HepG2 (cell line): ENCODE data around the gene COG8. TPM values are rescaled to one million over a fixed set of nuclear protein-coding genes. Genes with fewer than 3 reads are reported as not detected.
A peak's percentile ranks its signal among the peaks of the same experiment; 100 is the strongest.

Source experiments
- BCL6 ChIP-seq: IDR thresholded peaks from 2 replicates; pipeline ENCODE4 v1.6.1; 2016; ENCODE audit warnings: missing genetic modification reagents, missing compliant biosample characterization
- DRAP1 ChIP-seq: IDR thresholded peaks from 2 replicates; pipeline ENCODE4 v1.6.1; 2016; ENCODE audit warnings: missing genetic modification reagents, missing compliant biosample characterization
- MIER2 ChIP-seq: IDR thresholded peaks from 2 replicates; pipeline ENCODE4 v1.6.1; 2016; ENCODE audit warnings: missing biosample characterization, missing genetic modification reagents
- NFAT5 ChIP-seq: sonication (generic); formaldehyde crosslinking; IDR thresholded peaks from 2 replicates; pipeline ENCODE4 v1.4.0; 2020; ENCODE audit warnings: missing genetic modification reagents
- RFXAP ChIP-seq: sonication (generic); formaldehyde crosslinking; IDR thresholded peaks from 2 replicates; pipeline ENCODE4 v1.4.0; 2020; ENCODE audit warnings: missing genetic modification reagents, borderline replicate concordance
- SP4 ChIP-seq: sonication (generic); formaldehyde crosslinking; IDR thresholded peaks from 2 replicates; pipeline ENCODE4 v1.8.1; 2023; ENCODE audit warnings: mild to moderate bottlenecking, missing genetic modification reagents
- SRF ChIP-seq: IDR thresholded peaks from 2 replicates; pipeline ENCODE4 v1.6.1; 2011; ENCODE audit warnings: mild to moderate bottlenecking, low read depth, low read length, moderate library complexity
- YEATS2 ChIP-seq: sonication (generic); formaldehyde crosslinking; IDR thresholded peaks from 2 replicates; pipeline ENCODE4 v1.4.0; 2020; ENCODE audit warnings: missing genetic modification reagents, borderline replicate concordance
- ZBTB25 ChIP-seq: IDR thresholded peaks from 2 replicates; pipeline ENCODE4 v1.6.1; 2018; ENCODE audit warnings: missing genetic modification reagents
- ZFP91 ChIP-seq: sonication (generic); formaldehyde crosslinking; IDR thresholded peaks from 2 replicates; pipeline ENCODE4 v1.9.0; 2022; ENCODE audit warnings: missing genetic modification reagents, mild to moderate bottlenecking, borderline replicate concordance
- ZKSCAN8 ChIP-seq: IDR thresholded peaks from 2 replicates; pipeline ENCODE4 v1.6.1; 2016; ENCODE audit warnings: borderline replicate concordance, missing genetic modification reagents, missing compliant biosample characterization
- ZNF710 ChIP-seq: sonication (generic); formaldehyde crosslinking; IDR thresholded peaks from 2 replicates; pipeline ENCODE4 v1.5.0; 2020; ENCODE audit warnings: mild to moderate bottlenecking, missing genetic modification reagents, borderline replicate concordance
- polyA plus RNA-seq, 8 experiments: library from polyadenylated mRNA; depleted of rRNA in 3 of 8; stranded (reverse) in 7 of 8; unstranded in 1 of 8; fragments of >200 nt; fragmentation: Illumina TruSeq in 4 of 8; extraction: Trizol in 4 of 8; gene quantifications; 2 replicates each; pipeline versions ENCODE4 v1.2.1 to v1.2.3, GENCODE V29; 2011 to 2016; ENCODE audit warnings: low read depth in 4 of 8, missing spikeins in 1 of 8, mixed read lengths in 1 of 8; ENCODE audit not compliant: insufficient read depth in 1 of 8
- total RNA-seq, 5 experiments: library from RNA; depleted of rRNA; stranded (reverse); fragments of >200 nt; fragmentation: Illumina TruSeq; extraction: Trizol; gene quantifications; 2 replicates each; pipeline ENCODE4 v1.2.3, GENCODE V29; 2016; ENCODE audit warnings: low read depth in 1 of 5

The COG8 gene
- total and polyA plus RNA-seq, 2 of the 13 experiments (the other 11 are each of a cell fraction or from before 2014, with no cell fraction given): 45.5 to 52.1 TPM

- TF ChIP-seq BCL6 (CRISPR knock-in tag) (peak; percentile 44), MIER2 (CRISPR knock-in tag) (peak; percentile 13; the same call in 1 of the 2 replicates), ZNF710 (peak; percentile 87; the same call in 1 of the 2 replicates), NFAT5 (peak; percentile 68; the same call in 1 of the 2 replicates), ZKSCAN8 (peak; percentile 62), SRF (peak; percentile 65; the same call in 1 of the 2 replicates), RFXAP (CRISPR knock-in tag) (peak; percentile 95), ZFP91 (CRISPR knock-in tag) (peak; percentile 96), DRAP1 (peak; percentile 90), YEATS2 (CRISPR knock-in tag) (peak; percentile 98), SP4 (CRISPR knock-in tag) (peak; percentile 65; the same call in 1 of the 2 replicates), ZBTB25 (CRISPR knock-in tag) (peak; percentile 95)
These were observed at the start of gene COG8, which contains the start of gene NIP7 (continued) for GRCh38 chr16:69339289-69340094.
